GM19438 (cell line): ENCODE results near the gene SCN8A.
"Not testable (repeated sequence)": the region's sequence is repeated elsewhere in the genome, so short reads cannot be mapped to it uniquely, and the experiment has no call there.

Source experiments
- ATAC-seq: cut with Tn5 transposase; IDR thresholded peaks from one replicate; pipeline ENCODE4 v1.9.1; 2021; ENCODE audit warnings: low read depth; ENCODE audit not compliant: unreplicated experiment

The SCN8A gene

GRCh38 chr12:51591016-51591901, at the start of gene SCN8A:
Gene SCN8A, plus strand, starts transcription at chr12:51591233. Its CDS starts 71,585 bp downstream, at chr12:51662818.
- no peak for ATAC-seq

- ATAC-seq: no peak
These were observed 44.9 kb upstream of the SCN8A start for GRCh38 chr12:51546097-51546496.

GRCh38 chr12:51547606-51548005, 43.4 kb upstream of the SCN8A start:
- ATAC-seq: no peak

GRCh38 chr12:51548241-51548640, 42.8 kb upstream of the SCN8A start:
- no peak for ATAC-seq

- ATAC-seq: no peak
These were observed 41.4 kb upstream of the SCN8A start for GRCh38 chr12:51549637-51550036.

- ATAC-seq: not testable (repeated sequence)
These were observed 22.6 kb upstream of the SCN8A start for GRCh38 chr12:51568271-51569032.

- ATAC-seq: no peak
These were observed 11.6 kb upstream of the SCN8A start for GRCh38 chr12:51579321-51579850.

- ATAC-seq: no peak
These were observed 2.0 kb upstream of the SCN8A start for GRCh38 chr12:51589060-51589459.

- no peak for ATAC-seq
These were observed 1.4 kb upstream of the SCN8A start for GRCh38 chr12:51589557-51590176.

GRCh38 chr12:51590347-51591015, 552 bp upstream of the SCN8A start:
- ATAC-seq: peak; percentile 79

GRCh38 chr12:51592034-51592705, 1.1 kb downstream of the SCN8A start:
- ATAC-seq: no peak

GRCh38 chr12:51593021-51593420, 2.0 kb downstream of the SCN8A start:
- no peak for ATAC-seq

- ATAC-seq: no peak
These were observed 2.5 kb downstream of the SCN8A start for GRCh38 chr12:51593539-51593938.

GRCh38 chr12:51598156-51598555, 7.1 kb downstream of the SCN8A start:
- ATAC-seq: no peak

GRCh38 chr12:51600721-51601120, 9.7 kb downstream of the SCN8A start:
- no peak for ATAC-seq

GRCh38 chr12:51601241-51601640, 10.2 kb downstream of the SCN8A start:
- ATAC-seq: no peak

GRCh38 chr12:51605896-51606295, 14.9 kb downstream of the SCN8A start:
- not testable (repeated sequence) for ATAC-seq

- not testable (repeated sequence) for ATAC-seq
These were observed 16.2 kb downstream of the SCN8A start for GRCh38 chr12:51607197-51607596.

GRCh38 chr12:51620448-51620847, 29.4 kb downstream of the SCN8A start:
- no peak for ATAC-seq
